GM19463 (cell line): ENCODE results near the gene RLN1.
"Not testable (repeated sequence)": the region's sequence is repeated elsewhere in the genome, so short reads cannot be mapped to it uniquely, and the experiment has no call there.

Experiments used
- ATAC-seq: cut with Tn5 transposase; IDR thresholded peaks from one replicate; pipeline ENCODE4 v1.9.1; 2021; ENCODE audit warnings: mild to moderate bottlenecking, moderate library complexity; ENCODE audit not compliant: unreplicated experiment

RLN1 gene, protein sequence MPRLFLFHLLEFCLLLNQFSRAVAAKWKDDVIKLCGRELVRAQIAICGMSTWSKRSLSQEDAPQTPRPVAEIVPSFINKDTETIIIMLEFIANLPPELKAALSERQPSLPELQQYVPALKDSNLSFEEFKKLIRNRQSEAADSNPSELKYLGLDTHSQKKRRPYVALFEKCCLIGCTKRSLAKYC

DNA sequence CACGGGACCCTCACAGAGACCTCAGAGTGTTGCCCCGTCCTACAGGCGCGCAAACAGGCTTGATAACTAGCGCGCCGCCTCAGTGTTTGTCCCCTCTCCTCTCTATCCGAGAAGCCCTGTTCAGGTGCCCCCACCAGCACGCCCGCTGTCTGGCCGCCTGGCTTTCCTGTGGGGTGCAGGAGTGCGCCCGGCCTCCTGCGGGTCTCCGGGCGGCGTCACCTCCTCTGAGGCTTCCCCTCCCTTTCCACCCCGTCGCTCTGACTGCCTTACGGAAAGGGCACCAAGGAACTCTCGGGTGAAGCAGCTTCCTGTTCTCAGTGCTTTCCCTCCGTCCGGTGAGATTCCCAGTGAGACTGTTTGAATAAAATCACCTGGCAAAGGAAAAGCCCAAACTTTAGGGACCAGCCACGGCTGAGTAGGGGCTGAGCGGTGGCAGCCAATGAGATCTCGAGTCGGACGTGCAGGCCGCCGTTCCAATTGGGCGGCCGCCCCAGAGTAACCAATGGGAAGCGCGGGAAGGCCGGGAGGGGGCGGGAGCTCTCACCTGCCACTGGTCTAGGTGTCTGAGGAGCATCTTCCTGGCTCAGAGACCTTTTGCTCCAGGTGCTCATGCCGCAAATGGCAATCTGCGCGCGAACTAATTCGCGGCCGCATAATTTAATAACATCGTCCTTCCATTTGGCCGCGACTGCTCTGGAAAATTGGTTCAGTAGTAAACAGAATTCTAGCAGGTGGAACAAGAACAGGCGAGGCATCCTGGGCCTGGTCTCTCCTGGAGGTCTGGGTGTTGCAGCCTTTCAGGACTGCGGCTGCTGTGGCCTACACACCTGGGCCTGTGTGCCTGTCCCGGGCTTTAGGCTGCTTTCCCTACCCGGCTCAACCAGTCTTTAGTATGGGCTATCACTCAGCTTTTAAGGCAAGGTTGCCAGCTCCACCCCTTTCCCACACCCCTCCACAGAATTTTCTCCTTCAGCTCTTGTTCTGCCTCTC lies at the start of gene RLN1:
Gene RLN1 (minus strand): TSS at position 885 of the 990 bp plus-strand sequence. CDS start 130 bp downstream, at position 755.
- ATAC-seq = peak; percentile 99

DNA sequence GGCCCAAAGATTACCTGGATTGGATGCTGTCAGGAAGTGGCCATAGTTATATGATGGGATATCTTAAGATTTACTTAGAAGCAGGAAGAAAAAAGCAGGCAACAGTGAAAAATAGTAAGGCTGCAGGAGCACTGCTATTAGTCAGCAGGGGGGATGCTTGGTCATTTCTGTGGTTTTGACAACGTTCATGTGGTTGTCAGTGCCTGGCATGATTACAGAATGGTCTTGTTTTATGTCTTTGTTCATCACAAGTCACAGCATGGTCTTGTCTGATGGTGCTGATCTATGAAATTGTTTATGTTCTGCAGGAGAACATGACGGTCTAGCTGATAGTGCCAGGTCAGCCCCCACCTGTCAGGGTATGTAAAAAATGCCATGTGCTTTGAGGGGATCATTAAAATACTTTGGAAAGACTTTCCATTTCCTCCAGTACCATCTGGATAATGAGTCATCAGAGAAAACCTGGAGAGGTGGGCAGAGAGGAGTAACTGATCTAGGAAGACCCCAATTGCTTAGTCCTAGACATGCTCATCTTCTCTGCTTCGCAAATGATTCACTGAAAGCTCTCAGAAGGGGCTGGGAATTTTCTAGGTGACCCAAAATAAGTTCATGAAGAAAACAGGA lies 49.5 kb upstream of the RLN1 start:
- peak; percentile 88 for ATAC-seq

DNA sequence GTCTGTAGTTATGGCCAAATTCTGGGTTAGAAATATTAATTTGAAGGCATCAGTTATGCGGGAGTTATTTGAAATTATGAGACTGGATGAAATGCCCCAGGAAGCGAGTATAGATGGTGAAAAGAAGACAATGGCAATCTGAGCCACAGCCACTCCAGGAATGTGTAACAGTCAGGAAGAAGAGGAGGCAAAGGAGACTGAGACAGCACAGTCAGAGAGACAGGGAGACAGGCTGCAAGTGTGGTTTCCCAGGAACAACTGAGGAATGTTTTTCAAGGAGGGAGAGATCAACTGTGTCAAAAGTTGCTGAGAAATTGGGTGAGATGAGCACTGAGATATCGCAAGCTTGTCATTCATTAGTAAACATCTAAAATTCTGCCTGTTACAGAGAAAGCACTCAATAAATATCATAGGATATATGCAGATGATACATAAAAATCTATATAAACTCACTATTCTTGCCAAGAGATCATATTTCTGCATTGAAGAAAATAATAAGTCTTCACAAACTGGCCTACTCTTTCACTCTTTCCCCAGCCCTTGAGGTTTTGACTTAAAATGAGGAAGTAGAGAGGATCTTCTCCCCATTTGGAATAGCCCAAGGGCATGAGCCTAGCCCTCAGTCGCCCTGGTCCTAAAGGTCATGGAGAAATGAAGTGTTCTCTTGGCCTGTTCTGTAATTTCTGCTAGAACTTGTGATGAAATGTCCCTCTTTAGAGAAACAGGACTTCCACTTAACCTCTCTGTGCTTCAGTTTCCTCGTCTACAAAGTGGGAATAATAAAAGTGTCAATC lies 48.5 kb upstream of the RLN1 start:
- ATAC-seq = no peak

DNA sequence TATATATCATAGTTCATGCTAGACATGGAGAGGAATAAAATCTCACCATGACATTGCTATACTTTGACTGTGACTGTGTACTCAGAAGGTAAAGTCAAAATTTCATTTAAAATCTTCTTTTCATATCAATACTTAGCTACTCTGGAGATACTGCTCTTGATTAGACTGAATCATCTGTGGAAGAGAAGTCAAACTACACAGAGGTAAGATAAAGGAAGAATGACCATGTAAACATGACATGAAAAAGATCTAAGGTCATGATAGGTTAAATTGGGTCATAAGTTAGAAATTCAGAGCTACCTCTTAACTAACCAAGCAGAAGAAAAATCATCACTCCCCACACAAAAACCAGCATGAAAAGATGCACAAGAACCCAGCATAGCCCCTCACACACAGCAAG lies 44.8 kb upstream of the RLN1 start:
- no peak for ATAC-seq

DNA sequence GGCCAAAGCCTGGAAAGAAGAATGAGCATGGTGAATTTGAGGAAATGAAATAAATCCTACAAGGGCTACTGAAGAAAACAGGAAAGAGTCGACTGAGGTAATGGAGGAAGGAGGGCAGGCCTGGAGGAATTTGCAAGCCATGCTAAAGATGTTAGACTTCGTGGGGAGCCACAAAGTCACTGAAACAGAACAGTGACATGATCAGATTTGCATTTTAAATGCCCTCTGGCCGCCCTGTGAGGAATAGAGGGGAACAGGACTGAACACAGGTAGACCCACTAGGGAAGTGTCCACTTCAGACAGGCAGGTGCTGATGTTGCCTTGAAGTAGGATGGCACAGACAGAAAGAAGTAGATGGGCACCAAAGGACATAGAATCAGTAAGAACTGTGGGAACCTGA lies 42.8 kb upstream of the RLN1 start:
- peak; percentile 39 for ATAC-seq

DNA sequence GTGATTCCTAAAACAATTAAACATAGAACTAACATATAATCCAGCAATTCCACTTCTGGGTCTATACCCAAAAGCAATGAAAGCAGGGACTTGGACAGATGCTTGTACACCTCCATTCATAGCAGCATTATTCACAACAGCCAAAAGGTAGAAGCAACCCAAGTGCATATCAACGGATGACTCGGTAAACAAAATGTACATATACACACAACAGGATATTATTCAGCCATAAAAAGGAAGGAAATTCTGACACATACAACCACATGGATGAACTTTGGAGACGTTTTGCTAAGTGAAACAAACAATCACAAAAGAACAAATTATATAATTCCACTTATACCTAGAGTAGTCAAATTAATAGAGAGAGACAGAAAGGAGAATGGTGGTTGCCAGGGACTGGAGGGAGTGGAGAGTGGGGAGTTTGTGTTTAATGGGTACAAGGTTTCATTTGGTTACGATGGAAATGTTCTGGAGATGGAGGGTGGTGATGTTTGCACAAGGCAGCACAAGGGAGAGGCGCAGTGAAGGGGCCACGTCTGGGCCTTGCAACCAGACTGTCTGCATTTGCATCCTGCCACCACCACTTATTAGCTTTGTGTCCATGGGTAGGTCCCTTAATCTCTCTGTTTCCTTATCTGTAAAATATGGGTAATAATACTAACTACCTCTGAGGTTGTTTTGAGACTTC lies 36.3 kb upstream of the RLN1 start:
- ATAC-seq = no peak

DNA sequence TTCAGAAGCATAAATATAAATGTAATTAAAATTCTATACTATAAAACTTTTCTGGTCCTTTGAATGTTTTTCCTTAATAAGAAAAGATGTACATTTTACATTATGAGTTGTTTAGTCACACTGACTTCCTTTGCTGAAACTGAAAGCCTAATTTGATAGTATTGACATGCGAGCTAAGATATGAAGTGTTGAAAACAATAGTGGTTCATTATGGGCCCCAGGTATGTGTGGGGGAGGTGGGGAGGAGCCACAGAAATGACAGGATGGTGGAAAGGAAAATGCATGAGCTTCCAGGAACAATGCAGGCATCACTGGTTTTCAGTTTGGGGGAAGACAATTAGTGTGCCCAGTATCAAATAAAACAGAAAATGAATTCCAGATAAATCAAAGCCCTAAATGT lies 35.4 kb upstream of the RLN1 start:
- no peak for ATAC-seq

DNA sequence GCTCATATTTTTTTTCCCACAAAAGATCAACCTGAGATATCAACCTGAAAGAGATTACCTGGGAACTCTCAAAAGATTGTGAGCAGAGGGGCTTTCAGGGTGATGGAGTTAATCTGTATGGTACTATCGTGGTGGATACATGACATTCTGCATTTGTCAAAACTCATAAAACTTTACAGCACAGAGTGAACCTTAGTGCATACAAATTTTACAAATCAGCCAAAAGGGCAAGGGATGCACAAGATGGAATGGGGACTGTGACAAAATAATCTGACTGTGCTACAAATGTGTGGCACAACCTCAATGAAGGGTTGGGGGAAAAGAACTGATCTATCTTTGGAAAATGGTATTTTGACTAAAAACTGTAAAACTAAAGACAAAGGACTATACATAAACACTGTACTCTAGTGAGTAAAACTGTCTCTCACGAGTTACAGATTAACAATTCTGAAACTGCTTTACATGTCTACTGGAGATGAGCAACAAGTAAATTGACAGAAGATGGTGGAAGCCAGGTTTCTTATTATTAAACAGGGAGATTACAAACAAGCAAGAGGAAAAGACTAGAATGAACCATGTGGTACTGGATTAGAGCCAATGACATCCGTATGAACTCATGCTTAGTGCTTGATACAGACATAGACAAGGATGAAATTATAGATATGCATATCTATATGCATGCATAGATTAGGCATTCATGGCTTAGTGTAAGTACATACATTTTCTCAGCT lies 24.8 kb upstream of the RLN1 start:
- ATAC-seq = peak; percentile 97

DNA sequence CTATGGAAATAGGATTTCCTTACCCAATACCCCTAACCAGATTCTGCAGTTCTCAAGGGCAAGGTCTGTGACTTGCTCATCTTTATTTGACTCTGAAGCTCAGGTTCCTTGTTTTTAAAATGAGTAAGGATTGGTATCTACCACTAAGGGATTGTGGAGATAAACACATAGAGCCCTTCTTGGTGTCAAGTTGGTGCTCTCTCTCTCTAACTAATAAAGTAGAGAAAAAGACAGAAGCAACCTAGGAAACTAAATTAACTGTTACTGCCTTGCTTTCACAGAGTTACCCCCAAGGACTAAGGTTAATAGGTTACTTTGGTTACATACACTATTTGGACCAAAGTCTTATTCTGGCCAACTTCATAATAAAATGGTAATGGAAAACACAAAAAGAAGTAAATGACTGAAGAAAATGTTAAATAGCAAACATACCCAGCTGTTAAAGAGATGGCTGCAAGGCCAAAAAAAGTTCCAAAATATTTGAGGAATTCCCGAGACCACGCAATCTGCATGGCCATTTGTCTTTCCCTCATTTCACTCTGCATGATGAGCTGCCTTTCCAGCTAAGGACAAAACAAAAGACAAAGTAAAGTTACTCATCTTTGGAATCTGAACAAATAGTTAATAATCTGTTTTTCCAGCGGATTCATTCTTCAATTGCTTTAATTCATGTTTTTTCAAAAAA lies 21.8 kb upstream of the RLN1 start:
- ATAC-seq = no peak

DNA sequence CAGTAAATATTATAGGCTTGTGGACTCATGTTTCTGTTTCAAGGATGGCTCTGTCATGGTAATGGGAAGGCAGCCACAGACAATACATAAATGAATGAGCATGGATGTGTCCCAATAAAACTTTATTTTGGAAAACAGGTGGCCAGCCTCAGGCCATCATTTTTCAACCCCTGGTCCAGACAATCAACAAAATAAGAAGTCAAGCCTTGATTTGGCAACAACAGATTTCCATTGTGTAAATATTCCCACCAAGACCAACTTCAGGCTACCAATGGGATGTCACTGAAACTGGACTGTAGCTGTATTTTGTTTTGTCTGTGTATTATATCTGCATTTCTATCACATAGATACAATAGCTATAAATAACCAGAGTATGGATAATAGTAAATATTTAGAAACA lies 20.7 kb upstream of the RLN1 start:
- no peak for ATAC-seq

DNA sequence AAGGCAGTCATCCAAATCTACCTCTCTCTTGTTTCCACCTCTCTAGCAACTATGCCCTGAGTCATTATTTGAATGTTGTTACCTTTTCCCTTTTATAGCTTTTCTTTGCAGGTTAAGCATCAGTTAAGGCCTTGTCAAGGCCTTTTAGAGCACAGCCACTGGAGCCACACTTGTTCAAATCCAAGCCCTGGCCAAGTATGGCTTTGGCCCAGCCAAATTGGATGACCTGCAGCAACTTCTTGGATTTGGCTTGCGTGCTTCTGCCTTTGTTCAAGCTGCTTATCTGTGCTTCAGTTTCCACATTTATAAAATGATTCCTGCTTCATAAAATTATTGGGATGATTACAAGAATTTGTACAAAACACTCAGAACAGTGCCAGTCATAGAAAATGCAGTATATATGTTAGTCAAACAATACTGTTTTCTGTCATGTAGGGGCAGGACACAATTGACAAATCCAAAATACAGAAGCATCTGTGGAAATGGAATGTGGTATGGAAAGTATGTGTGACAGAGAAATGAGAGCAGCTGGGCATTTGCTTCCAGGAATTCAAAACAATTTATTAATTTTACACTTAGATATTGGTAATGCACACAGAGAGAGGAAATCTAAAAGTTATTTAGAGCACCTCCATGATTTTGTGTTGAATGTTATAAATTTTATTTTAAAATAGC lies 17.9 kb upstream of the RLN1 start:
- ATAC-seq = no peak

DNA sequence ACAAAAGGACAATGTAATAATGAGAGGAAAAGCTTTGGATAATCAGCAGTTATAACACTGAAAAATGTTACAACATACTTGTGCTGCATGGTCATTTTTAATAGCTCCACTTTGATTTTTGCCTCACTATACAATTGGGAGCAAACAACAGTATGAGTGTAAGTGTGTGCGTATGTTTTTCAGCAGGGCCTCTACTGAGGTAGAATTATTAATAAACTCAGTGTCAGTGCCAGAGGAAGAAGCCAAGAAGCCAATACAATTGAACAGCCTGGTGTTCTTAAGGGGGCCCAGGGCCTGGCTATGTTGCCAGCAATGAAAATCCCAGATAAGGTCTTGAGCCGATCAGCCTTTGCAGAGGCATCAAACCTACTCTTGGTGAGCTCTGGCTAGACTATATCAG lies 16.1 kb upstream of the RLN1 start:
- ATAC-seq = no peak

DNA sequence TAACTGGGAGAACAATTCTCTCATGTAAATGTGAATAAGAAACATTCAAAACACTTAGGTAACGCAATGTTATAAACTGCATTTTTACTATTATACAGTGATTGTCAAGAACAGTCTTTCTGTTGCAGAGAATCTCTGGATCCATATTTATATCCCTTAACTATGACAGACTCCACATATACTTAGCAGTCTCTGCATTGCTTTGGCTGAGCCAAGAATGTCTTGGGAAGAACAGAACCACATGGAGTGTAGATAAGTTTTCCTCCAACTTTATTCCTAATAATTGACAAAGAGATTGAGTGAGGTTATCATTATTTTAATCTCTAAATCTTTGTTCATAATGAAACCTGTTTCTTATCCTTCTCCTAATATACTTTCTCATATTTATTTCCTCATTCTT lies 15.6 kb upstream of the RLN1 start:
- ATAC-seq = no peak

DNA sequence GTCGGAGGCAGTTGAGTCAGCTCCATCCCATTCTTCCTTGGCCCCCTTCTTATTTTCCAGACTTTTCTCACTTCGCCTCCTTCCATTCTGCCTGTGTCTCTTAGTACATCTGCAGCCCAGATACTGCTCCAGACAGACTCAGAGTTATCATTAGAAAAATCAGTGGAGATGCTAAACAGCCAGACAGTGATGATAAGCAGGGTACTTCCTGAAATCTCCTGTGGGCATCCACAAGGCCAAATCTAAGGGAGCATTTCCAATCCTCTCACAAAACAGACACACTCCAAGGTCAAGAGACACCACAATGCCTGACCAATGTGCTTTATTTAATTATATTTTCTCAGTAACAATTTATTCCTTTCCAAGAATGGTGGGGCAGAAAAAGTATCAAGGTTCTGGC lies 14.5 kb upstream of the RLN1 start:
- ATAC-seq = no peak

DNA sequence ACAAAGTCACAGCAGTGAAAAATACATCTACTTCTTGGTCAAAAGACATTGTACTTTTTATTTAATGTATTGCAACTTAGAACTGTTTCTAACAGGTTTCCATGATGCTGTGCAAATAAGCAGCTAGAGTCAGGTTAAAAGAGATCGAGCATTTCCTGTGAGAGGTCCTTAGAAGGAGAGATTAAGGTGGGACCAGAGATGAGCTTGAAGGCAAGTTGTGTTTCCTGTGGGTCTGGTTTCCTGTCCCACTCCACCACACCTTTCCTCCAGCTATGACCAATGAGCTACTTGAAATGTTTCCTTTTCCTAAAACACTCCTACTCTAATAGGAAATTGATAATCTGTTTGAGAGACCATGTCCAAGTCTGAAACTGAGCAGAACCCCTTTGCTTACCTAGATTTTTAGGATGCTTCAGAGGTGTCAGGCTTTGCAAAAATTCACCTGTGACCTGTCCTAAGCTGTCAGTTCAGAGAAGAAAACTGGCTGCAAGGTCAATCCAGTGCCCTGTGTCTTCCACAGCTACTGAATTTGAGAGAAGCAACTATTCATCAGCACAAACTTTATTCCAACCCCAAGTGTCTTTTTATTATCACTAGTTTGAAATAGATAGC lies 13.1 kb upstream of the RLN1 start:
- ATAC-seq = no peak

DNA sequence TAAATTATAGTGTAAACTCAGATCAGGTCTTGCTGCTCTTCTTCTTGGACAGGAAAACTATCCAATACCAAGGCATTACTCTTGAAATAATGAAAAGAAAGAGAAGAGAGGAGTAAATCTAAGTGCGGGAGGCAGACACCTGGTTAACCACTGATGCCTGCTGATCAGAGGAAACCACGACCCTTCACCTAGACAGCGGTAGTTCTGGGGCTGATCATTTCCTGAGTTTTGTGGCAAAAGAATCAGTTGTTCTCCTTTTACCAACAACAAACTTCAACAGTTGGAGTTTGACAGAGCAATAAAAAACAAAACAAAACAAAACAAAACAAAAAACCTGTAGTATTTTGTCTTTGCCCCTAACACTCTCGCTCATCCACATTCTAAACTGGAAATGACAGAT lies 3.0 kb downstream of the RLN1 start:
- no peak for ATAC-seq

DNA sequence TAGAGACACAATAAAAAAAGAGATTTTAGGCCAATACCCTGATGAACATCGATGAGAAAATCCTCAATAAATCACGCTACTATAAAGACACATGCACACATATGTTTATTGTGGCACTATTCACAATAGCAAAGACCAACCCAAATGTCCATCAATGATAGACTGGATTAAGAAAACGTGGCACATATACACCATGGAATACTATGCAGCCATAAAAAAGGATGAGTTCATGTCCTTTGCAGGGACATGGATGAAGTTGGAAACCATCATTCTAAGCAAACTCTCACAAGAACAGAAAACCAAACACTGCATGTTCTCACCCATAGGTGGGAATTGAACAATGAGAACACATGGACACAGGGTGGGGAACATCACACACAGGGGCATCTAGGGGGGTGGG lies 8.4 kb downstream of the RLN1 start:
- not testable (repeated sequence) for ATAC-seq

DNA sequence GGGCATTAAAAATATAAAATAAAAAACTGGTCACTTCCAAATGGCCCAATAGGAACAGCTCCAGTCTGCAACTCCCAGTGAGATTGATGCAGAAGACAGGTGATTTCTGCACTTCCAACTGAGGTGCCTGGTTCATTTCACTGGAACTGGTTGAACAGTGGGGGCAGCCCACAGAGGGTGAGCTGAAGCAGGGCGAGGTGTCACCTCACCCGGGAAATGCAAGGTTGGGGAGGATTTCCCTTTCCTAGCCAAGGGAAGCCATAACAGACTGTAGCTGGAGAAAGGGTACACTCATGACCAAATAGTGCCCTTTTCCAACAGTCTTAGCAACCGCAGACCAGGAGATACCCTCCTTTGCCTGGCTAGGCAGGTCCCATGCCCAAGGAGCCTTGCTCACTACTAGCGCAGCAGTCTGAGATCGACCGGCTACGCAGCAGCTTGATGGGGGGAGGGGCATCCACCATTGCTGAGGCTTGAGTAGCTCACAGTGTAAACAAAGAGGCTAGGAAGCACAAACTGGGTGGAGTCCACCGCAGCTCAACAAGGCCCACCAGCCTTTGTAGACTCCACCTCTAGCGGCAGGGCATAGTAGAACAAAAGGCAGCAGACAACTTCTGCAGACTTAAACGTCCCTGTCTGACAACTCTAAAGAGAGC lies 12.7 kb downstream of the RLN1 start:
- ATAC-seq = no peak
